ENCODE results near the gene RPL27.

RPL27 gene

GRCh38 chr17:43020789-43021740 is 22.8 kb downstream of the RPL27 start:
- DNase-seq (ENCODE audit: low read depth in 2 of 2), result no peak

- peak in 1 of 2 donors; percentile 49 for DNase-seq (ENCODE audit: low read depth in 2 of 2)
Measured at GRCh38 chr17:43021741-43022512, 23.7 kb downstream of the RPL27 start, which contains the start of gene VAT1. Gene VAT1, minus strand, starts transcription at chr17:43022385. Its CDS starts 63 bp downstream, at chr17:43022322.

- peak; percentile 70 to 78 for DNase-seq (ENCODE audit: low read depth in 2 of 2)
Measured at GRCh38 chr17:43024407-43025289, 26.4 kb downstream of the RPL27 start, which contains the start of gene RND2. Gene RND2, plus strand, starts transcription at chr17:43025231. Its CDS starts 117 bp downstream, at chr17:43025348.

- no peak for DNase-seq (ENCODE audit: low read depth in 2 of 2)
Measured at GRCh38 chr17:43025290-43025657, 27.1 kb downstream of the RPL27 start.

- DNase-seq (ENCODE audit: low read depth in 2 of 2), result no peak
Measured at GRCh38 chr17:43025766-43026537, 27.7 kb downstream of the RPL27 start.

- DNase-seq (ENCODE audit: low read depth in 2 of 2), result no peak
Measured at GRCh38 chr17:43026595-43026994, 28.4 kb downstream of the RPL27 start.

- no peak for DNase-seq (ENCODE audit: low read depth in 2 of 2)
Measured at GRCh38 chr17:43027091-43028032, 29.1 kb downstream of the RPL27 start.

GRCh38 chr17:43028221-43028861 is 30.1 kb downstream of the RPL27 start:
- no peak for DNase-seq (ENCODE audit: low read depth in 2 of 2)

GRCh38 chr17:43030137-43030767 is 32.0 kb downstream of the RPL27 start:
- no peak for DNase-seq (ENCODE audit: low read depth in 2 of 2)

- no peak for DNase-seq (ENCODE audit: low read depth in 2 of 2)
Measured at GRCh38 chr17:43031666-43032065, 33.4 kb downstream of the RPL27 start.

- no peak for DNase-seq (ENCODE audit: low read depth in 2 of 2)
Measured at GRCh38 chr17:43033948-43034881, 36.0 kb downstream of the RPL27 start.

GRCh38 chr17:43034894-43035293 is 36.7 kb downstream of the RPL27 start:
- no peak for DNase-seq (ENCODE audit: low read depth in 2 of 2)

GRCh38 chr17:43039646-43040045 is 41.4 kb downstream of the RPL27 start:
- no peak for DNase-seq (ENCODE audit: low read depth in 2 of 2)

GRCh38 chr17:43040655-43041054 is 42.4 kb downstream of the RPL27 start:
- DNase-seq (ENCODE audit: low read depth in 2 of 2), result no peak

GRCh38 chr17:43042025-43042628 is 43.9 kb downstream of the RPL27 start:
- no peak for DNase-seq (ENCODE audit: low read depth in 2 of 2)

- DNase-seq (ENCODE audit: low read depth in 2 of 2), result no peak
Measured at GRCh38 chr17:43043307-43043706, 45.1 kb downstream of the RPL27 start.

- no peak for DNase-seq (ENCODE audit: low read depth in 2 of 2)
Measured at GRCh38 chr17:43044024-43044423, 45.8 kb downstream of the RPL27 start.

Data from stimulated activated CD4-positive, alpha-beta T cell treated with anti-CD3 and anti-CD28 coated beads, Interleukin-15, amount 100 ng/mL, for 48 hours (primary cell).